Spleen (tissue), 7 donors: Measurements from ENCODE around the gene FAF1.

Experiments used
- CTCF ChIP-seq, 11 experiments: fragments of 200-600 bp in 7 of 11; fragments of 450-650 bp in 4 of 11; sonication (generic) in 4 of 11; IDR thresholded peaks in 8 of 11; conservative IDR thresholded peaks in 3 of 11; 1 replicate in 7 of 11; 2 replicates in 4 of 11; pipeline versions ENCODE4 v1.4.0 to v1.8.0; 2016 to 2021; ENCODE audit warnings: antibody characterized with exemption in 11 of 11, inconsistent platforms in 4 of 11, mild to moderate bottlenecking in 1 of 11
- POLR2A ChIP-seq, 3 donors: fragments of 450-650 bp; IDR thresholded peaks; one replicate each; pipeline ENCODE4 v1.5.1; 2017; ENCODE audit warnings: antibody characterized with exemption in 3 of 3, mild to moderate bottlenecking in 1 of 3
- POLR2AphosphoS5 ChIP-seq, 3 donors: sonication (generic); formaldehyde crosslinking; IDR thresholded peaks; one replicate each; pipeline ENCODE4 v1.5.1; 2017; ENCODE audit warnings: antibody characterized with exemption in 3 of 3
- donor health status: DM: no; HTN: no; CAD: no; lungs with moderate emphysema.
- donor health status: DM: no; HTN: no; CAD: no.
- donor health status: DM: no; HTN: no; CAD: no.

GRCh38 chr1:50605186-50605875 lies 354.7 kb downstream of the FAF1 start:
- TF ChIP-seq CTCF (IDR thresholded peaks at IDR 0.05 in 8 of 11, conservative IDR thresholded peaks at IDR 0.05 in 3 of 11) (peak in 3 of 11 experiments; percentile 10 to 22 (median 18)), POLR2AphosphoS5 (IDR thresholded peaks at IDR 0.05) (no peak), POLR2A (IDR thresholded peaks at IDR 0.05) (no peak)
